ENCODE measurements around the gene RNASEL. TPM values are rescaled to one million over a fixed set of nuclear protein-coding genes. Genes with fewer than 3 reads are reported as not detected.

RNASEL gene
- total RNA-seq, 4 donors from 2014 or later = 12.3 to 17.9 (median 15.3) TPM

- no peak overlapping the region for H3K27ac ChIP-seq
- 100% methylated on average over 1 of the region's 1 CpG for WGBS, 2 donors
- no peaks in the 10 kb centered on the region for H3K27me3 ChIP-seq
- H3K9me3 ChIP-seq = no peaks in the 10 kb centered on the region
- H3K4me1 ChIP-seq = peaks cover 13 to 23% of the 10 kb centered on the region in 2 donors
- no peaks in the 10 kb centered on the region for H3K36me3 ChIP-seq
- no peak for DNase-seq
- H3K4me3 ChIP-seq (replicated peaks in 1 of 3) = no peak overlapping the region
- TF ChIP-seq POLR2A (IDR thresholded peaks at IDR 0.05) = no peak
- TF ChIP-seq CTCF (IDR thresholded peaks at IDR 0.05) = no peak
- intact Hi-C loops (cut with DNase I) = loop anchor here (10.0 kb wide), 1 partner anchor 53 kb away; no protein-coding TSS in a partner anchor
These were observed 22.3 kb upstream of the RNASEL start for GRCh38 chr1:182611326-182611725.

- H3K4me1 ChIP-seq = peaks cover 6 to 23% of the 10 kb centered on the region in 2 donors
- H3K36me3 ChIP-seq = no peaks in the 10 kb centered on the region
- 74 to 90% methylated on average over 6 of the region's 6 CpGs for WGBS, 2 donors
- H3K9me3 ChIP-seq = no peaks in the 10 kb centered on the region
- intact Hi-C loops (cut with DNase I) = loop anchor here (10.0 kb wide), 1 partner anchor 54 kb away; no protein-coding TSS in a partner anchor
- TF ChIP-seq CTCF (IDR thresholded peaks at IDR 0.05) = no peak
- no peak for TF ChIP-seq POLR2A (IDR thresholded peaks at IDR 0.05)
- DNase-seq = no peak
- H3K27ac ChIP-seq = no peak overlapping the region
- no peaks in the 10 kb centered on the region for H3K27me3 ChIP-seq
- no peak overlapping the region for H3K4me3 ChIP-seq (replicated peaks in 1 of 3)
These were observed 21.6 kb upstream of the RNASEL start for GRCh38 chr1:182610606-182611194.

GRCh38 chr1:182608845-182609610 is 20.0 kb upstream of the RNASEL start:
- TF ChIP-seq CTCF (IDR thresholded peaks at IDR 0.05) = no peak
- TF ChIP-seq POLR2A (IDR thresholded peaks at IDR 0.05) = no peak
- peaks cover 0 to 17% of the 10 kb centered on the region in 2 donors for H3K4me1 ChIP-seq
- no peaks in the 10 kb centered on the region for H3K9me3 ChIP-seq
- DNase-seq = no peak
- no peak overlapping the region for H3K4me3 ChIP-seq (replicated peaks in 1 of 3)
- 77 to 84% methylated on average over 9 of the region's 9 CpGs for WGBS, 2 donors
- intact Hi-C loops (cut with DNase I) = no loop called here
- H3K27me3 ChIP-seq = no peaks in the 10 kb centered on the region
- no peaks in the 10 kb centered on the region for H3K36me3 ChIP-seq
- peak overlapping the region in 1 of 3 donors; percentile 51 for H3K27ac ChIP-seq

GRCh38 chr1:182608236-182608635 is 19.2 kb upstream of the RNASEL start:
- no peak for DNase-seq
- Histone ChIP-seq H3K36me3 (no peaks in the 10 kb centered on the region), H3K4me1 (peaks cover 0 to 13% of the 10 kb centered on the region in 2 donors), H3K27me3 (no peaks in the 10 kb centered on the region), H3K9me3 (no peaks in the 10 kb centered on the region), H3K4me3 (replicated peaks in 1 of 3) (no peak overlapping the region), H3K27ac (no peak overlapping the region)
- TF ChIP-seq CTCF (IDR thresholded peaks at IDR 0.05) (no peak), POLR2A (IDR thresholded peaks at IDR 0.05) (no peak)
- intact Hi-C loops (cut with DNase I) = no loop called here
- 87 to 97% methylated on average over 2 of the region's 2 CpGs for WGBS, 2 donors

GRCh38 chr1:182607566-182607965 is 18.5 kb upstream of the RNASEL start:
- no peak for DNase-seq
- intact Hi-C loops (cut with DNase I) = no loop called here
- Histone ChIP-seq H3K36me3 (peaks cover 0 to 3% of the 10 kb centered on the region in 2 donors), H3K9me3 (no peaks in the 10 kb centered on the region), H3K4me3 (replicated peaks in 1 of 3) (no peak overlapping the region), H3K27me3 (no peaks in the 10 kb centered on the region), H3K27ac (no peak overlapping the region), H3K4me1 (peaks cover 0 to 15% of the 10 kb centered on the region in 2 donors)
- TF ChIP-seq POLR2A (IDR thresholded peaks at IDR 0.05) = no peak
- TF ChIP-seq CTCF (IDR thresholded peaks at IDR 0.05) = no peak
- 86 to 97% methylated on average over 1 of the region's 1 CpG for WGBS, 2 donors
